ENCODE data around the gene CHD6.
A peak's percentile ranks its signal among the peaks of the same experiment; 100 is the strongest.

Gene CHD6

GRCh38 chr20:41482647-41483552, 135.3 kb downstream of the CHD6 start:
- H3K4me1 ChIP-seq (ENCODE audit: control insufficient read depth, insufficient read depth, low read depth, low read length): peaks cover 4% of the 10 kb centered on the region
- no peak overlapping the region for H3K14ac ChIP-seq (ENCODE audit: low read length in 2 of 2)
- no peak overlapping the region for H2AFZ ChIP-seq (ENCODE audit: low read depth, low read length)
- no peak overlapping the region for H3K4me3 ChIP-seq (ENCODE audit: insufficient read depth in 1 of 2, low read depth in 1 of 2, low read length in 2 of 2)
- peak overlapping the region; percentile 29 for H3K4me2 ChIP-seq (ENCODE audit: low read length, poor library complexity, severe bottlenecking)
- H3K18ac ChIP-seq (ENCODE audit: low read depth in 1 of 2, low read length in 2 of 2): peak overlapping the region; percentile 40 to 41
- H4K8ac ChIP-seq (ENCODE audit: low read length): no peak overlapping the region
- H4K91ac ChIP-seq (ENCODE audit: low read length): no peak overlapping the region
- H3K27ac ChIP-seq (ENCODE audit: low read length, poor library complexity, severe bottlenecking): peak overlapping the region; percentile 95
- peak overlapping the region in 1 of 2 experiments; percentile 66 for H2BK12ac ChIP-seq (ENCODE audit: low read length in 2 of 2)
- peak overlapping the region; percentile 98 for H2AK5ac ChIP-seq (ENCODE audit: low read length, severe bottlenecking)
- no peak overlapping the region for H2BK120ac ChIP-seq (ENCODE audit: low read depth, low read length)
- H3K9me3 ChIP-seq (ENCODE audit: control insufficient read depth, low read length): no peaks in the 10 kb centered on the region
- peaks cover 6% of the 10 kb centered on the region for H3K79me1 ChIP-seq (replicated peaks; ENCODE audit: low read length, poor library complexity, severe bottlenecking)
- peaks cover 11 to 80% of the 10 kb centered on the region in 2 experiments for H3K36me3 ChIP-seq (ENCODE audit: control insufficient read depth in 1 of 2, insufficient read depth in 2 of 2, low read depth in 1 of 2, low read length in 2 of 2)
- H2BK5ac ChIP-seq (ENCODE audit: low read depth, low read length, poor library complexity, severe bottlenecking): no peak overlapping the region
- peak overlapping the region; percentile 16 for H3K9ac ChIP-seq (ENCODE audit: low read length)
- no peak overlapping the region for H2BK15ac ChIP-seq (ENCODE audit: low read depth, poor library complexity, severe bottlenecking)
- H3K4ac ChIP-seq (ENCODE audit: low read depth in 1 of 2, low read length in 2 of 2): peak overlapping the region in 1 of 2 experiments; percentile 51
- no peaks in the 10 kb centered on the region for H3K27me3 ChIP-seq (ENCODE audit: control insufficient read depth in 1 of 2, insufficient read depth in 1 of 2, low read length in 2 of 2)
- peak overlapping the region in 1 of 2 experiments; percentile 69 for H3K23ac ChIP-seq (ENCODE audit: low read length in 2 of 2)
- DNase-seq: peak; percentile 58
- WGBS: 64% methylated on average over 5 of the region's 6 CpGs

GRCh38 chr20:41480054-41480770, 138.0 kb downstream of the CHD6 start:
- H3K23ac ChIP-seq (ENCODE audit: low read length in 2 of 2): no peak overlapping the region
- no peak overlapping the region for H3K4ac ChIP-seq (ENCODE audit: low read depth in 1 of 2, low read length in 2 of 2)
- no peak overlapping the region for H4K91ac ChIP-seq (ENCODE audit: low read length)
- peak; percentile 33 for DNase-seq
- no peak overlapping the region for H3K4me3 ChIP-seq (ENCODE audit: insufficient read depth in 1 of 2, low read depth in 1 of 2, low read length in 2 of 2)
- H4K8ac ChIP-seq (ENCODE audit: low read length): no peak overlapping the region
- H2BK15ac ChIP-seq (ENCODE audit: low read depth, poor library complexity, severe bottlenecking): no peak overlapping the region
- H3K27ac ChIP-seq (ENCODE audit: low read length, poor library complexity, severe bottlenecking): peak overlapping the region; percentile 52
- no peak overlapping the region for H3K18ac ChIP-seq (ENCODE audit: low read depth in 1 of 2, low read length in 2 of 2)
- H3K36me3 ChIP-seq (ENCODE audit: control insufficient read depth in 1 of 2, insufficient read depth in 2 of 2, low read depth in 1 of 2, low read length in 2 of 2): peaks cover 10 to 62% of the 10 kb centered on the region in 2 experiments
- H2BK5ac ChIP-seq (ENCODE audit: low read depth, low read length, poor library complexity, severe bottlenecking): no peak overlapping the region
- H3K27me3 ChIP-seq (ENCODE audit: control insufficient read depth in 1 of 2, insufficient read depth in 1 of 2, low read length in 2 of 2): no peaks in the 10 kb centered on the region
- H3K79me1 ChIP-seq (replicated peaks; ENCODE audit: low read length, poor library complexity, severe bottlenecking): peaks cover 7% of the 10 kb centered on the region
- no peaks in the 10 kb centered on the region for H3K9me3 ChIP-seq (ENCODE audit: control insufficient read depth, low read length)
- H3K14ac ChIP-seq (ENCODE audit: low read length in 2 of 2): no peak overlapping the region
- H2BK120ac ChIP-seq (ENCODE audit: low read depth, low read length): no peak overlapping the region
- H3K4me2 ChIP-seq (ENCODE audit: low read length, poor library complexity, severe bottlenecking): no peak overlapping the region
- peak overlapping the region; percentile 6 for H2AK5ac ChIP-seq (ENCODE audit: low read length, severe bottlenecking)
- no peak overlapping the region for H2BK12ac ChIP-seq (ENCODE audit: low read length in 2 of 2)
- H3K9ac ChIP-seq (ENCODE audit: low read length): no peak overlapping the region
- H2AFZ ChIP-seq (ENCODE audit: low read depth, low read length): no peak overlapping the region
- peaks cover 8% of the 10 kb centered on the region for H3K4me1 ChIP-seq (ENCODE audit: control insufficient read depth, insufficient read depth, low read depth, low read length)
- no CpG with 5 or more reads among the region's 2 CpGs for WGBS

GRCh38 chr20:41479113-41479512, 139.1 kb downstream of the CHD6 start:
- Histone ChIP-seq H2AFZ (ENCODE audit: low read depth, low read length) (no peak overlapping the region), H3K4ac (ENCODE audit: low read depth in 1 of 2, low read length in 2 of 2) (no peak overlapping the region), H3K9ac (ENCODE audit: low read length) (no peak overlapping the region), H3K4me2 (ENCODE audit: low read length, poor library complexity, severe bottlenecking) (no peak overlapping the region), H4K8ac (ENCODE audit: low read length) (no peak overlapping the region), H4K91ac (ENCODE audit: low read length) (no peak overlapping the region), H3K79me1 (replicated peaks; ENCODE audit: low read length, poor library complexity, severe bottlenecking) (peaks cover 10% of the 10 kb centered on the region), H2AK5ac (ENCODE audit: low read length, severe bottlenecking) (no peak overlapping the region), H3K18ac (ENCODE audit: low read depth in 1 of 2, low read length in 2 of 2) (no peak overlapping the region), H3K4me1 (ENCODE audit: control insufficient read depth, insufficient read depth, low read depth, low read length) (peaks cover 8% of the 10 kb centered on the region), H3K36me3 (ENCODE audit: control insufficient read depth in 1 of 2, insufficient read depth in 2 of 2, low read depth in 1 of 2, low read length in 2 of 2) (peaks cover 7 to 54% of the 10 kb centered on the region in 2 experiments), H2BK15ac (ENCODE audit: low read depth, poor library complexity, severe bottlenecking) (no peak overlapping the region), H3K27ac (ENCODE audit: low read length, poor library complexity, severe bottlenecking) (no peak overlapping the region), H3K4me3 (ENCODE audit: insufficient read depth in 1 of 2, low read depth in 1 of 2, low read length in 2 of 2) (no peak overlapping the region), H3K27me3 (ENCODE audit: control insufficient read depth in 1 of 2, insufficient read depth in 1 of 2, low read length in 2 of 2) (no peaks in the 10 kb centered on the region), H3K23ac (ENCODE audit: low read length in 2 of 2) (no peak overlapping the region), H2BK5ac (ENCODE audit: low read depth, low read length, poor library complexity, severe bottlenecking) (no peak overlapping the region), H2BK120ac (ENCODE audit: low read depth, low read length) (no peak overlapping the region), H3K14ac (ENCODE audit: low read length in 2 of 2) (no peak overlapping the region), H3K9me3 (ENCODE audit: control insufficient read depth, low read length) (no peaks in the 10 kb centered on the region), H2BK12ac (ENCODE audit: low read length in 2 of 2) (no peak overlapping the region)
- WGBS: 100% methylated on average over 1 of the region's 1 CpG
- DNase-seq: no peak

- Histone ChIP-seq H3K23ac (ENCODE audit: low read length in 2 of 2) (no peak overlapping the region), H3K4ac (ENCODE audit: low read depth in 1 of 2, low read length in 2 of 2) (no peak overlapping the region)
Measured at GRCh38 chr20:41478026-41478425, 140.2 kb downstream of the CHD6 start.

More at GRCh38 chr20:41478026-41478425, 140.2 kb downstream of the CHD6 start:
- H3K36me3 ChIP-seq (ENCODE audit: control insufficient read depth in 1 of 2, insufficient read depth in 2 of 2, low read depth in 1 of 2, low read length in 2 of 2): peaks cover 9 to 48% of the 10 kb centered on the region in 2 experiments
- peaks cover 13% of the 10 kb centered on the region for H3K79me1 ChIP-seq (replicated peaks; ENCODE audit: low read length, poor library complexity, severe bottlenecking)
- H3K4me1 ChIP-seq (ENCODE audit: control insufficient read depth, insufficient read depth, low read depth, low read length): peaks cover 3% of the 10 kb centered on the region
- DNase-seq: no peak
- H2BK12ac ChIP-seq (ENCODE audit: low read length in 2 of 2): no peak overlapping the region
- no peak overlapping the region for H3K4me3 ChIP-seq (ENCODE audit: insufficient read depth in 1 of 2, low read depth in 1 of 2, low read length in 2 of 2)
- H2BK15ac ChIP-seq (ENCODE audit: low read depth, poor library complexity, severe bottlenecking): no peak overlapping the region
- no peaks in the 10 kb centered on the region for H3K27me3 ChIP-seq (ENCODE audit: control insufficient read depth in 1 of 2, insufficient read depth in 1 of 2, low read length in 2 of 2)
- H3K14ac ChIP-seq (ENCODE audit: low read length in 2 of 2): no peak overlapping the region
- whole genome bisulfite sequencing: 90% methylated on average over 1 of the region's 1 CpG
- no peak overlapping the region for H2BK120ac ChIP-seq (ENCODE audit: low read depth, low read length)
- H3K18ac ChIP-seq (ENCODE audit: low read depth in 1 of 2, low read length in 2 of 2): no peak overlapping the region
- H3K27ac ChIP-seq (ENCODE audit: low read length, poor library complexity, severe bottlenecking): no peak overlapping the region
- H4K91ac ChIP-seq (ENCODE audit: low read length): no peak overlapping the region
- H3K4me2 ChIP-seq (ENCODE audit: low read length, poor library complexity, severe bottlenecking): no peak overlapping the region
- H2AFZ ChIP-seq (ENCODE audit: low read depth, low read length): no peak overlapping the region
- H2AK5ac ChIP-seq (ENCODE audit: low read length, severe bottlenecking): peak overlapping the region; percentile 73
- H4K8ac ChIP-seq (ENCODE audit: low read length): no peak overlapping the region
- no peaks in the 10 kb centered on the region for H3K9me3 ChIP-seq (ENCODE audit: control insufficient read depth, low read length)
- no peak overlapping the region for H3K9ac ChIP-seq (ENCODE audit: low read length)
- H2BK5ac ChIP-seq (ENCODE audit: low read depth, low read length, poor library complexity, severe bottlenecking): no peak overlapping the region
